ENCODE results near the gene OR2AG1.
"Not testable (repeated sequence)": the region's sequence is repeated elsewhere in the genome, so short reads cannot be mapped to it uniquely, and the experiment has no call there.

OR2AG1 gene

DNA sequence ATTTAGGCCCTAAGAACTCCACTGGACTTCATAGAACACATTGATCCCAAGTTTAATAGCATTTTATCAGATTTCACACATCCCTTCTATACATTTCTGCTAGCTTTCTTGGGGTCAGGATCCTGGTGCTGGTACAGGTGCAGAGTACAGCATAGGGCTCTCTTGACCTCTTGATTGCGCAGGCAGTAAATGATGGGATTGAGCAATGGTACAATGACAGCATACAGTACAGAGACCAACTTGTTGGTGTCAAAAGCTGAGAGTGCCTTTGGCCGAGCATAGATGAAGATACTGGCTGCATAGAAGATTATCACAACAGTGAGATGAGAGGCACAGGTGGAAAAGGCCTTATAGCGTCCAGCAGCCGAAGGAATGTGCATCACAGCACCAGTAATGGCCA is 11.8 kb downstream of the OR2AG1 start:
- no peak for FAIRE-seq

DNA sequence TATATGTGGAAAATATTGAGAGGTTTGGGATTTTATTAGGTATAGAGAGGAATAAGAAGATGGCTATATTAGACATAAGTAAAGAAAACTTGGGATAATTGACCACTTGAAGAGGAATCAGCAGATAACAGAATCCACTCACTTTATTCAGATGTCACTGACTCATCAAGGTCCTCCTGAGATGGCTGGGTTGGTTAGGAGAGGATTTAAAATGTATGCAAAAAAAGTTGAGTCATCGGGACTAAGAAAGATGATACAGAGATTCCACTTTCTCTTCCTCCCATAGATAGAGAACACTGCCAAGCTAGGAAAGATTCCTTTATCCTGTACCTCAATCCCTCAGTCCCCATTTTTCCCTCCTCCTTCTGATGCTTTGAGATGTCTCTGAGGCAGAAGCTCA is 16.6 kb downstream of the OR2AG1 start, which contains the start of gene OR6A2:
Gene OR6A2, minus strand, starts transcription at position 288 of the 400 bp plus-strand sequence. CDS start 3,981 bp downstream, outside the sequence.
- no peak for FAIRE-seq

- FAIRE-seq: not testable (repeated sequence)
Measured at GRCh38 chr11:6801075-6801474, 18.3 kb downstream of the OR2AG1 start.

GRCh38 chr11:6812390-6813005 is 29.7 kb downstream of the OR2AG1 start:
- no peak for FAIRE-seq

GRCh38 chr11:6813656-6814055 is 30.8 kb downstream of the OR2AG1 start:
- FAIRE-seq: no peak

- FAIRE-seq: no peak
Measured at GRCh38 chr11:6817694-6818093, 34.9 kb downstream of the OR2AG1 start.

DNA sequence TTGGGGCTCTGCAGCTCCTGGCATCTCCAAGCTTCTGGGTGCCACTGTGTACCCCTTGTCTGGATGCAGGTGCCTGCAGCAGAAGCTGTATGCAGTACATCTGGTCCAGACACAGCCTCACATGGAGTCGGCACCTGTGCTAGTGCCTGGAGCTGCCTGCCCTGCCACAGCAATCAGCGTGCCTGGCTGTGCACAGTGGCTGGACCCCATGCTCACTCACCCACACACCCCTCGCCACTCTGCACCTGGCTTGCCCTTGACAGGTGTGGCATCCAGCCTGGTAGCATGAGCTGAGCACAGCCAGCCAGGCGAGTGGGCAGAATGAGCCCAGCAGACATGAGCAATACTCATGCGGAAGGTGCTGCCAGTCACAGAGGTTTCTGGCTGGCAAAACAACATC is 36.1 kb downstream of the OR2AG1 start:
- no peak for FAIRE-seq

- FAIRE-seq: no peak
Measured at GRCh38 chr11:6824136-6824823, 41.5 kb downstream of the OR2AG1 start.

- FAIRE-seq: no peak
Measured at GRCh38 chr11:6825231-6825744, 42.5 kb downstream of the OR2AG1 start.

DNA sequence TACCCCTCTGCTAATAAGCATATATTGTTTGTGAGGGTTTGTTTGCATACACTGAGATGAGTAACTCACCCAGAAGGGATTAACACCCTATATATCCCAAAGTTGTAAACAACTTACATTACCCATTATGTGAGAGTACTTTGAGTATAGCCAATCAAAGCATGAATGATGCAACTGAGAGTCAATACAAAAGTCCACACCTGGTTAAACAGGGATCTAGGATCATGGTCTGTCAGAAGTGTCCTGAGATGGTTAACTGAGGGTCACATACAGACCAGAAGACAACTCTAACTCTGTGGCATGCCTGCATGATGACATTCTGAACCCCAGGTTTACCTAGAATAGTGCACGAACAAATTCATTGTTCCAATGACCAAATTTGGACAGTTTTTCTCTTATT is 45.3 kb downstream of the OR2AG1 start:
- no peak for FAIRE-seq

- FAIRE-seq: no peak
Measured at GRCh38 chr11:6833356-6833755, 50.5 kb downstream of the OR2AG1 start.

DNA sequence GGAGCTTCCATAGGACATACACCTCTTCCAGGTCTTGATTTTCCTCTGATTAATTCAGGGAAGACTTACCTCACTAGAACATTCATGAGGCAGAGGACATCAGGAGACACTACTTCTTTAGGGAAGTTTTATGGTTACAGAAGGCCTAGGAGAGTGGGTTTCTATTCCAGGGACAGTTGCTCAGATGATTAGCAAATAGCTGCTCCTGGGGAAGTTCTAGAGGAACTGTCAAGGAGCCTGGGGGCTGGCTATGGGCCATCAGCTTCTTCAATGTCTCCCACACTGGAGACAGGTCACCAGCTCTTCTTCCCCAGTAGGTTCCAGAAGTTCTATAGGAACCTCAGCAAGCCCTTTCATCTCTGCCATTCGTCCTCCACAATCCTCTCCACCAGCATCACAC is 51.2 kb downstream of the OR2AG1 start:
- no peak for FAIRE-seq

Data from endometrium (tissue), 2 donors.